Right lobe of liver (tissue), 4 donors: ENCODE results near the gene ASGR2.
A peak's percentile ranks its signal among the peaks of the same experiment; 100 is the strongest.

Experiments used
- POLR2A ChIP-seq: fragments of 450-650 bp; IDR thresholded peaks from one replicate; pipeline ENCODE4 v1.6.1; 2017; ENCODE audit warnings: antibody characterized with exemption, mild to moderate bottlenecking
- TF ChIP-seq, protein P1 (sequence below), 4 donors: fragments of 200-600 bp in 3 of 4; fragments of 450-650 bp in 1 of 4; IDR thresholded peaks; one replicate each; pipeline versions ENCODE4 v1.5.1 to v1.8.0; 2016 to 2022; ENCODE audit warnings: antibody characterized with exemption in 4 of 4, mild to moderate bottlenecking in 2 of 4
- donor health status: DM: no; HTN: no; CAD: no.
- donor health status: DM: no; HTN: no; CAD: no.
- donor health status: DM: no; HTN: yes; CAD: no.

DNA sequence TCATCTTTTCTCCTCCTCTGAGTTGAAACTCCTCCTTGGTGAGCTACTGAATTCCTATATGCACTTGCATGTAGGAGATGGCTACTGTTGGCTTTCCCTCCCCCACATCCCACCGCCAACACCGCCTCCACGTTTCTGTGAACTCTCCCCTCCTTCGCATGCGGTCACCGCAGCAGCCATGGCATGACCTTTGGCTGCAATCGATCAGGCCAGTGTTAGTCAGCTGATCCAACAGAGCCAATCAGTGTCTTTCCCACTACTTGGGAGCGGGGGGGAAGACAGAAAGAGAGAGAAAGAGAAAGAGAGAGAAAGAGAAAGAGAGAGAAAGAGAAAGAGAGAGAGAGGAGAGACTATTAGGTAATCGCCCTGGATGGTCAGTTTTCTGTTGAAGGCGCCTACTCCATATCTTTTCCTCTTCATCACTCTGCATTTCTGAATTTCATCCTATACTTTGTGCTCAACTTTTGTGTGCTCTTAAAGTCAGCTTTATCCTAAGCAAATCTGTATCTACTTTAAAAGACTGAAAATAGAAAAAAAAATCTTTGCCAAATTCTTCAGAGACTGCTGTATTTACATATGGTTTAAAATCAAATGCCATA is 41.8 kb upstream of the ASGR2 start:
- TF ChIP-seq, protein P1, sequence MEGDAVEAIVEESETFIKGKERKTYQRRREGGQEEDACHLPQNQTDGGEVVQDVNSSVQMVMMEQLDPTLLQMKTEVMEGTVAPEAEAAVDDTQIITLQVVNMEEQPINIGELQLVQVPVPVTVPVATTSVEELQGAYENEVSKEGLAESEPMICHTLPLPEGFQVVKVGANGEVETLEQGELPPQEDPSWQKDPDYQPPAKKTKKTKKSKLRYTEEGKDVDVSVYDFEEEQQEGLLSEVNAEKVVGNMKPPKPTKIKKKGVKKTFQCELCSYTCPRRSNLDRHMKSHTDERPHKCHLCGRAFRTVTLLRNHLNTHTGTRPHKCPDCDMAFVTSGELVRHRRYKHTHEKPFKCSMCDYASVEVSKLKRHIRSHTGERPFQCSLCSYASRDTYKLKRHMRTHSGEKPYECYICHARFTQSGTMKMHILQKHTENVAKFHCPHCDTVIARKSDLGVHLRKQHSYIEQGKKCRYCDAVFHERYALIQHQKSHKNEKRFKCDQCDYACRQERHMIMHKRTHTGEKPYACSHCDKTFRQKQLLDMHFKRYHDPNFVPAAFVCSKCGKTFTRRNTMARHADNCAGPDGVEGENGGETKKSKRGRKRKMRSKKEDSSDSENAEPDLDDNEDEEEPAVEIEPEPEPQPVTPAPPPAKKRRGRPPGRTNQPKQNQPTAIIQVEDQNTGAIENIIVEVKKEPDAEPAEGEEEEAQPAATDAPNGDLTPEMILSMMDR (IDR thresholded peaks at IDR 0.05), result no peak
- TF ChIP-seq POLR2A, result peak; percentile 32
